Amygdala (tissue), 56 donors: ENCODE results near the gene IL27RA.

Experiments used
- DNase-seq, 56 donors: peaks; one replicate each; lab custom pipeline; 2025; lab: John Stamatoyannopoulos, UW

IL27RA gene

DNA sequence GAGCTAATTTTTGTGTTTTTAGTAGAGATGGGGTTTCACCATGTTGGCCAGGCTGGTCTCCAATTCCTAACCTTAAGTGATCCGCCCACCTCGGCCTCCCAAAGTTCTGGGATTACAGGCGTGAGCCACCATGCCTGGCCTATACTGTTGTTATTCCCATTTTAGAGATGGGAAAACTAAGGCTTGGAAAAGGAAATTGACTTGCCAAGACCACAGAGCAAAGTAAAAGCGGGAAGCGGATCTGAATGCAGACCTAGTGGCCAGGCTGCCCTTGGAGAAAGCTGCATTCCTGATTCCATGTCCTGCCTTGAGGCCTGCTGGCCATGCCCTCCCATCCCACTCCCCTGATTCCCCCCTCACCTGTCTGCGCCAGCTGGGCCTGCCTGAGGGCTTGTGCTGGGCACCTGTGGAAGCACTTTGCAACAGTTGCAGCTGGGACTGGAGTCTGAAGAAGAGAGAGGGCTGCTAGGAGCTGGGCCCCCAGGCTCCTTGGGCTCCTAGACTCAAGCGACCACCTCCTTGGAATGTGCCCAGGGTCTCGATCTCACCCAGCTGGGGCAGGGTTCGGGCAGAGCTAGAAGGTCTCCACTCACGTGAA, 24.6 kb downstream of the IL27RA start:
- DNase-seq, result no peak

DNA sequence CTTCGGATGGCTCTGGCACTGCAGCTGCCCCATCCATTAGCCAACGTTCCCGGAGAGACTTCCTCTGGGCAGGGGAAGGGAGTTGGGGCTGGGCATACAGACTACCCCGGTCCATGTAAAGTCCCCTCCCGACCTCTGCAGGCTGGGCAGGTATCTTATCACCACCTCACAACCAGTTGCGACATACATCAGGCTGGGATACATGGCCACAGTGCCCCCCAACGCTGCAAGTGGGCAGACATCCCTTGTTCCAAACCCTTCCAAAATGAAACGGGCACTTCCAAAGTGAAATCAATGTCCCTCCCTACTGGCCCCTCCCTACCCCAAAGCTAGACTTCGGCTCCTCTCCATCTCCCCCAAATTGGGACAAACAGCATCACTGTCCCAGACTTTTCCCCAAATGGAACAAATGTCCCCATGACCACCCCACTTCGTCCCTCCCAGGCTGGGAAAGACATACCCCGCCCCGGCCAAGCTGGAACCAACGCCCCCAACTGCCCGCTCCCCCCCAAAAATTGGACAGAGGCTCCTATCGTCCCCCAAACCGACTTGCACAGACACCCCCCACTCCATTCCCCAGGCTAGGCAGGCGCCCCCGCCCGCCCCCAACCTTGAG, 25.3 kb downstream of the IL27RA start:
- DNase-seq, result no peak

DNA sequence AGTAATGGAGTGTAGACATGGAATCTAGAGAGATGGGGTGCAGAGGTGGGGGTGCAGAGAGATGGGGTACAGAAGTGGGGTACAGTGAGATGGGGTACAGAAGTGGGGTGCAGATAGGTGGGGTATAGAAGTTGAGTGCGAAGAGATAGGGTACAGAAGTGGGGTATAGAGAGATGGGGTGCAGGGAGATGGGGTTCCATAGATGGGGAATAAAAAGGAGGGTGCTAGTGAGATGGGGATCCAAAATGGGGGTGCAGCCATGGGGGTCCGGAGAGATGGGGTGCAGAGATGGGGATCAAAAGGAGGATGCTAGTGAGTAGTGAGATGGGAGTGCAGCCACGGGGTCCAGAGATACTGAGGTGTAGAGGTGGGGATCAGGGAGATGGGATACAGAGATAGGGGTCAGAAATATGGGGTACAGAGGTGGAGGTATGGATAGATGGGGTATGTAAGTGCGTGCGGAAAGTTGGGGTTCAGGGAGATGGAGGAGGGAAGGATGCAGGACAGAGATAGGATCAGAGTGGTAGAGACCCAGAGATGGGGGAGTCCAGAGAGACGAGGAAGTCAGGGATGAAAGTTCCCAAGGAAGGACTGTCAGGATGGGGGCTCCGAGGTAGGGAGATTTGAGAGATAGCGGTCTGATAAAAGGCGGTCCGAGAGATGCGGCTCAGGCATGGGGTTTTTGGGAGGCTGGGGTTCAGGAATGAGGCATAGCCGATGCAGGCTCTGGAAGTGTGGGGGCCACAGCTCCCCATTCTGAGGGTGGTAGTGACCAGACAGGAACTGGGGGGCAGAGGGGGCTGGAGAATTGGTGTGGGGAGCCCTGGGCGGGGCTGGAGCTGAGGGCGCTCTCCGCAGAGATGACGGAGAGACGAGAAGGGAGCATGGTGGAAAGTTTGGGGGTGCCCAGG, 26.9 kb downstream of the IL27RA start:
- no peak for DNase-seq

DNA sequence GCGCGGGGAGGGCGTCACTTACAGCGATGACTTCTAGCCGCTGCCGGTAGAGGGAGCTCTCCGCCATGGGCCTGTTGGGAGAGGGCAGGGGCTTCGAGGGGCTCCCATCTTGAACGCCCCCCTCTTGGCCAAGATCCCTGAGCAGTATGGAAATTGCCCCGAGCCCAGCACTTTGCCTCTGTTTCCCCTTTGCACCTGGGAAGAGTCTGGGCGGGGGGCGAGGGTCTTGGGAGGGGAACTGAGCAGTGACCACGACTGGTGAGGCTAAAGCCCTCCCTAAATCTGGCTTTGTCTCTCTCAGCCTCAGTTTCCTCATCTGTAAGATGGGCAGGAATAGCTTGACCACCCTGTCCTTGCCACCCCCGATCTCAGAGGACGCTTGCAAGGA, 27.5 kb downstream of the IL27RA start:
- no peak for DNase-seq

DNA sequence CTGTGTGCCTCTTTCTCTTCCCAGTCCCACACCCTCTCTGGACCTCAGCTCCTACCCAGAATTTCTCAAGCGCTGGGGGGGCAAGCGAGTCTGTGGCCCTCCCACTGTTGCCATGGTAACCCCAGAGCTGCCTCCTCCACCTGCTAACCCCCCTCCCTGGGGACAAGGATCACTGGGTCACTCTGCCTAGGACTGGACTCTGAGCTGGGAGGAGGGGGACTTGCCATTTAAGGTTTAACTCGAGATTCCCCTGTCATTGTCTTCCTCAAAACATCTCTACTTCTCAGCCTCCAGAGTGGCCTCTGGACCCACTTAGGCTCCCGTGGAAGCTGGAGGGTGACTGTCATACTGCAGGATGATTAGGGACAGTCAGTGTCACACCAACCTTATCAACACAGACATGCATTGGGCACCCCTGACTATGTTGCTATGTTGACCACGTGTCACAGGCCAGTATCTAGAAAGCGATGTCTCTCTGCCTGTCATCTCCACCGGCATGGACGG, 28.1 kb downstream of the IL27RA start:
- no peak for DNase-seq

DNA sequence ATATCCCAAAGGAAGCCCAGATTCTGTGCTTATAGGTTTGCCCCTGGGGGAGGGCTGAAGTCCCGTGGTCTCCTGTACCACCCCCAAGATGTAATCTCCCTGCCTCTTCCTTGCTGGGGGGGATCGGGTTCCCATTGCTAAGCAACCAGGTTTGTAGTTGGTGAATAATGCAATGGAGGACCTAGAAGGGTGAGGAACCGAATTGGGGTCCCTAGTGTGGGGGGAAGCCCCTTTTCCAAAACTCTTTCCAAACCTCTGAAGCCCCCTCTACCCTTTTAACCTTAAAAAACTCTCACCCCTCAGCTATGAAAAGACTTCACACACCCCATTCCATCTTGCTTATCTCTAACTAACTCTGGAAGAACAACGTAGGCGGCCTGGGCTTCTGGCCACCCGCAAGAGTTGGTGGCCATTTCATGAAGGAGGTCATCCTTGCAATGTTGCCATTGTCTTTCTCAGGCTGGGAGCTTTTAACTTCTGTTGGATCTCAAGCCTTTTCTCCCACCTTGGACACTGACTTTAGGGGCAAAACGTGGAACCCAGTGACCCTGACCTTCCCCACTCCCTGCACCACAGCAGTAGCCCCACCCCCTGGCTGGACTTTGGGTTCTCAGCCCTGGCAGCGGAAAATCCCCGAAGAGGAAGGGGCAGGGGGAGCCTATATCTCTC, 29.7 kb downstream of the IL27RA start:
- no peak for DNase-seq

DNA sequence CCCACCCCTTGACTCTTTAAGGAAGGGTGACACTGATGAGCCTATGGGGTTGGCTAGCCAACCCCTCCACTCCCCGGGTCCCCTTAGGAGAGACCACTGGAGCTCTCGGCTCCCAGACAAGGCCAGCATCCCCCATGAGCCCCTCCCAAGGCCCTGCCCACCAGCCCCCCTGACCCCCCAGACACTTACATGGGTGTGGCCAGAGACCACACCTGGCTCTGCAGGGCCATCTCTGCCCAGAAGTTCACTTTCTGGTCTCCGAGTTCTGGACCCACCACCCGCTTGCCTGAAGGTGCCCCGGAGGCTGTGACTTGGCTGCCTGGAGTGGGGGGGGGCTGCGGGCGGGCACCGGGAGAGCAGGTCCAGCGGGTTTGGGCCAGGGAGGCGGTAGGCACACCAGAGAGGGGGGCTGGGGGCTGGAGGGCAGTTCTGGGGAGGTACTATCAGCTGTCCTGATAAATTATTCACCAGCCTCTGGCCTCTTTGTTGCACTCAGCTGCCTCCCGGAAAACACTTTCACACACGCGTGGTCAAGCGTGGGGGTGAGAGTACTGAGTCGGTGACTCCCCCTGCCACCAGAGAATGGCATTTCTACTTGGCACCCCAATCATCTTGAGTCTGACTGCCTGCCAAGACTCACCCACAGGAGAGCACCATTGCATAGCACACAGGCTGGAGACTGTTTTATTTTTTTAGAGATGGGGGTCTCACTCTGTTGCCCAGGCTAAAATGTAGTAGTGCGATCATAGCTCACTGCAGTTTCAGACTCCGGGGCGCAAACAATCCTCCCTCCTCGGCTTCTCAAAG, 30.4 kb downstream of the IL27RA start, which contains the start of gene PALM3:
Gene PALM3, minus strand, starts transcription at position 326 of the 807 bp plus-strand sequence. Its CDS starts 96 bp downstream, at position 230.
- no peak for DNase-seq

DNA sequence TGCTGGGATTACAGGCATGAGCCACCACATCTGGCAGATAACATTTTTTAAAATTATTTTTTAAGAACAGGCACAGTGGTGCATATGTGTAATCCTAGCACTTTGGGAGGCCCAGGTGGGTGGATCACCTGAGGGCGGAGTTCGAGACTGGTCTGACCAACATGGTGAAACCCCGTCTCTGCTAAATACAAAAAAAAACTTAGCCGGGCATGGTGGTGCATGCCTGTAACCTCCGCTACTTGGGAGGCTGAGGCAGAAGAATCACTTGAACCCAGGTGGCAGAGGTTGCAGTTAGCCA, 30.9 kb downstream of the IL27RA start:
- DNase-seq, result no peak

DNA sequence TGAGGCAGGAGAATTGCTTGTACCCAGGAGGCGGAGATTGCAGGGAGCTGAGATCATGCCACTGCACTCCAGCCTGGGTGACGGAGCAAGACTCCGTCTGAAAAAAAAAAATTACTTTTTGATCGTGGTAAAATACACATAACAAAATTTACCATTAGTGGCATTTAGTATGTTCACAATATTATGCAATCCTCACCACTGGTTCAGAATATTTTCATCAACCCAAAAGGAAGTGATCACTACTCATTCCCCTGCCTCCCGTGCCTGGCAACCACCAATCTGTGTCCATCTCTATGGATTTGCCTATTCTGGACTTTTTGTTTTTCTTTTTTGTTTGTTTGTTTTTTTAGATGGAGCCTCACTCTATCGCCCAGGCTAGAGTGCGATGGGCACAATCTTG, 31.5 kb downstream of the IL27RA start:
- DNase-seq, result no peak

DNA sequence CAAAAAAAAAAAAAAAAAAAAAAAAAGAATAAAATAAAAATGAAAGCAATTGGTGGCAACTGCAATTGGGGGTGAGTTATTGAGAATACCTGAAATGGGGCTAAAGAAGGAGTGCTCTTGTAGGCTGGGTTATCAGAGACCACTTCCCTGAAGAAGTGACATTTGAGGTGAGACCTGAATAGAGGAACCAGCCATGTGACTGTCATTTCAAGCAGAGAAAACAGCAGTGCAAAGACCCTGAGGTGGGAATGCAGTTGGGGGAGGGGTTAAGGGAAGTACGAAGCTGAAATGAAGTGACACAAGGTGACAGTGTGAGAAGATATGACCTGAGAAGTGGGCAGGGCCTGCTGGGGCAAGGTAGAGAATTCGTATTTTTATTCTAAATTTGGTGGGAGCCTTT, 34.6 kb downstream of the IL27RA start:
- no peak for DNase-seq

DNA sequence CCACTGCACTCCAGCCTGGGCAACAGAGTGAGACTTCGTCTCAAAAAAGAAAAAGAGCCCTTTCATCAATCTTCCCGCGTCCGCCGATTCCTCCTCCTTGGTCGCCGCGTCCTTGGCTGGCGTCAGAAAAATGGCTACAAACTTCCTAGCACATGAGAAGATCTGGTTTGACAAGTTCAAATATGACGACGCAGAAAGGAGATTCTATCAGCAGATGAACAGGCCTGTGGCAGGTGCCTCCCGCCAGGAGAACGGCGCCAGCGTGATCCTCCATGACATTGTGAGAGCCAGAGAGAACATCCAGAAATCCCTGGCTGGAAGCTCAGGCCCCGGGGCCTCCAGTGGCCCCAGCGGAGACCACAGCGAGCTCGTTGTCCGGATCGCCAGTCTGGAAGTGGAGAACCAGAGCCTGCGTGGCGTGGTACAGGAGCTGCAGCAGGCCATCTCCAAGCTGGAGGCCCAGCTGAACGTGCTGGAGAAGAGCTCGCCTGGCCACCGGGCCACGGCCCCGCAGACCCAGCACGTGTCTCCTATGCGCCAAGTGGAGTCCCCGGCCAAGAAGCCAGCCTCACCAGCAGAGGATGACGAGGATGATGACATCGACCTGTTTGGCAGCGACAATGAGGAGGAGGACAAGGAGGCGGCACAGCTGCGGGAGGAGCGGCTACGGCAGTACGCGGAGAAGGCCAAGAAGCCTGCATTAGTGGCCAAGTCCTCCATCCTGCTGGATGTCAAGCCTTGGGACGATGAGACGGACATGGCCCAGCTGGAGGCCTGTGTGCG, 38.9 kb downstream of the IL27RA start:
- no peak for DNase-seq

DNA sequence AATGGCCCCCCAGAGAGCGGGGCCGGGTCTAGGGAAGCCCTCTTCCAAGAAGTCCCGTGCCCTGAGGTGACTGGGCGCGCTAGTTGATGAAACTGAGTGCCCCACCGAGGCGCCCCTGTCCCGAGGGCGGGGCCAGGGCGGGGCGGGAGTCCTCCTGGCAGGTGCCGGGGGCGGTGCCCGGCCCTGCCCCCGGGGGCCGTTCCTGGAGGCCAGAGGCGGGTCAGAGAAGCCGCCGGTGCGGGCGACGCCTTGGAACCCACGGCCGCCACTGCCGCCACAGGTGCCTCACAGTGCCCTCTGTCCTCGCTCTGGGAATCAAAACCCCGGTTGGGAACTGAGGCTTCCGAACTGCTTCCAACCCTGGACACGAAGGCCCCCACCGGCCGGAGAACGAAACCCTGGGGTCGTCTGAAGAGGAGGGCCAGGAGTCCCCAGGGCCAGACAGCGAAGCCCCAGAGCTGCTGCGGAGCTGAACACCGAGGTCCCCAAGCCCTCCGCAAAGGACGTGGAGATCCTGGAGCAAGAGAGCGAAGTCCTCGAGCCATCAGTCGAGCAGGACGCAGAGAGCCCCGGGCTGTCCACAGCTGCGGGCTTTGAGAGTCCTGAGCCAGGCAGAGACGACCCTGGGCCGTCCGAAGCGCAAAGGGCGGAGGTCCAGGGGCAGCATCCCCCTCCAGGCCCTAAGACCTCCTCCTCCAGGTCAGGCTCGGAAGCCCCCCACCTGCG, 41.1 kb downstream of the IL27RA start, which contains the start of gene MISP3:
Gene MISP3, plus strand, starts transcription at position 252 of the 726 bp plus-strand sequence. CDS start 524 bp downstream, outside the sequence.
- peak in 12 of 56 donors; percentile 20 to 57 (median 47) for DNase-seq

DNA sequence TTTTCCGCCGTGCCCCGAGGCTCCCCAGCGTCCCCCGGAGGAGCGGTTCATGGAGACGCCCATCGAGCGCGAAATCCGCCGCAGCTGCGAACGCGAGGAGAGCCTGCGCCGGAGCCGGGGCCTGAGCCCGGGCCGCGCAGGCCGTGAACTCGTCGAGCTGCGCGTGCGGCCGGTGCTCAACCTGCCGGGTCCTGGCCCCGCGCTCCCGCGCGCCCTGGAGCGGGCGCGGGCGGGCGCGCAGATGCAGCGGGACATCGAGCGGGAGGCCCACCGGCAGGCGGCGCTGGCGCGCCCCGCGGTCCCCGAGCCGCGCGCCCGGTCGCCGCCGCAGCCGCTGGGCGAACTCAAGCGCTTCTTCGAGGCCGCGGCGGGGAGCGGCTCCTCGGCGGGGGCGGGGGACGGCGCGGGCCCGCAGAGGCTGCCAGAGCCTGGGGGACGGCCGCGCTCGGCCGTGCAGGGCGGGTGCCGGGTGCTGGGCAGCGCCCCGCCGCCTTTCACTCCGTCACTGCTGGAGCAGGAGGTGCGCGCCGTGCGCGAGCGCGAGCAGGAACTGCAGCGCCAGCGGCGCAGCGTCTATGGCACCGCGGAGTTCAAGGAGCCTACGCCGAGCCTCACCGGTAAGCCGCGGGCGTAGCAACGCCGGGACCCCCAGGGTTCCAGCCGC, 41.8 kb downstream of the IL27RA start:
- peak in 51 of 56 donors; percentile 15 to 88 (median 60) for DNase-seq

DNA sequence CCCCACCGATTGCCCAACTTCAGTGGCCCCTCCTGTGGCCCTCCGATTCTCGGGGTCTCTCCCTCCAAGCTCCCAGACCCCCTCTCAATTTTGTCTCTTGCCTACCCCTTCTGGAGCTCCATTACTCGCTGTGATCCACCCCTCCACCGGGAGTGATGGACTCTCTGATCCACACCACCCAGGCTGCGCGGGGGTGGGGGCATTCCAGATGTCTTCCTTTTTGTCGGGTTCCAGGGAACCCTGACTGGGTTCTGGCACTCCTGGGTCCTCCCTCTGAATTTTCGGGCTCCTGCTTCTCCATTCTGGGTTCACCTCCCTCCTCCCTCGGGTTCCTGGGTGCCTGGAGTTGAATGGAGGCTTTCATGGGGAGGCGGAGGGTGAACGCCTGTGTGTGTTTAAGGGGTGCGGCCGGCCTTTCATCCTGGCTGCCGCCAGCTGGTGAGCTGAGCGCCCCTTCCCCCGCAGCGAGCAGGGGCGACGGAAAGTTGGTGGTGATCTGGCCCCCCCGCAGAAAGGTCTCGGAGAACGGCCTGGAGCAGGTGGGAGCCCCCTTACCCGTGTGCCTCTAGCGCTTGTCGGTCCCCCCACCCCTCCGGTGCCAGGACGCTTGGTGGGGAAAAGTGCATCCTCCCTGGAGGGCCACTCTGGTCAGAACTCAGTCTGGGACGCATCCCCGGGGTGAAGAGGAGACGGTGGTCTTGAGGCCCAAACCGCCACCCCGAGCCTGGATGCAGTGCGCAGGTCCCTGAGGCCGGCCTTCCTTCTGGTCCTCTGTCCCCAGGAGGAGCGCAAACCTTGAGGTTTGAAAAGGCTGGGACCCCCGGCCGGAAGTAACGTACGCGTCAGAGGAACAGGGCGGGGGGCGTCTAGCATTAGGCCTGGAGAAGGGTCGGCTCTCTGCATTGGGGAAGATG, 42.6 kb downstream of the IL27RA start:
- DNase-seq, result peak in 26 of 56 donors; percentile 15 to 67 (median 50)

DNA sequence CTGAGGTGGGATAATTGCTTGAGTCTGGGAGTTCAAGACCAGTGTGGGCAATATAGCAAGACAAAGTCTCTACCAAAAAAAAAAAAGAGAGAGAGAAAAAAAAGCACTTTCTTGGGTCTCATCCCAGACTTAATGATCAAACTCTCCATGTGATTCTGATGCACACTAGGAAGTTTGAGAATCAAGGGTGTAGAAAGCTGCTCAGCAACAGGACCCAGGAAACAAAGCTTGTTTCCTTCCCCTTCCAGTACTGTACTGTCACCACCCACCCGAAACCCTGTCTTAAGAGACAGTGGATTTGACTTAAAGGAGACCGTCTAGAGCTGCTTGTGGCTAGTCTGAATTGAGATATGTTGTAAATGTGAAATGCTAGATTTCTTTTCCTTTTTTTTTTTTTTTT, 46.8 kb downstream of the IL27RA start:
- no peak for DNase-seq

DNA sequence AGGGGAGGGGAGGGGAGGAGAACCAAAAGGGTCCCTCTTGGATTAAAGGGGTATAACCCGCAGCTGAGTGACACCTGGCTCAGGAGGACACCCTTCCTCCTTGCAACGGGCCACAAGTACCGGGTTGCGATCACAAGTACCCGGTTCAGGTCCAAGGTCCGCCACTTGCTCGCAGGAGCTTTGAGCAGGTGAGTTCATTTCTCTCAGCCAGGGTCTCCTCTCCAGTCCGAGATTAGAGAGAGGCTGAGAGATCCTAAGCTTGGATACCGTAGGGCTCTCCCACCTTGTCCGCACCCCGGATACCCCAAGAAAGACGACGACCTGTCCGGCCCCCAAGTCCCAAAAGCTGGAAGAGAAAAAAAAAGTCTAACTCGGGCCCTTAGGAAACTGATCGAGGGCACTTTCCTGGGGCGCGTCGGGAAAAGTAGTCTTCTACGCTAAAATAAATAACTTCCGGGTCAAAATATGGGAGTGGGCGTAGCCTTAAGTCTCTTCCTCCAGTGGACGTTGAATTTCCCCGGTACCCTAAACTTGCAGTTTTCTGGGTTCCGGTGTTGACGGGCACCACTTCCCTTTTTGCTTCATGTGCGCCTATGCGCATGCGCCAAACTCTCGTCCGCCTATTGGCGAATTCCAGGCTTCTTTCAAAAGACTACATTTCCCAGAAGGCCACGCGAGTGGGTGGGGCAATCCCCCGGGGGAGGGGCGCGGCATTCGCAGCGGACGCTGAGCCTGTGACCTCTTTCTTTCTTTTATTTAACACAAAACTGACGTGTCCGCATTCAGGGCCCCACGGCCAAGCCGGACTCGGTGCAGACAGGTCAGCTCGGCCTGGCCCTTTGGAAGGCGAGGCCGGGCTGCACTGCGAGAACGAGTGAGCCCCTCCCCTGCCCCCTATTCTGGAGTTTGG, 49.6 kb downstream of the IL27RA start:
- peak; percentile 89 to 99 (median 96) for DNase-seq
